ENCODE data around the gene C1QL2. TPM values are rescaled to one million over a fixed set of nuclear protein-coding genes. Genes with fewer than 3 reads are reported as not detected.

The C1QL2 gene
- total RNA-seq, 1 donor from 2014 or later, result not detected

DNA sequence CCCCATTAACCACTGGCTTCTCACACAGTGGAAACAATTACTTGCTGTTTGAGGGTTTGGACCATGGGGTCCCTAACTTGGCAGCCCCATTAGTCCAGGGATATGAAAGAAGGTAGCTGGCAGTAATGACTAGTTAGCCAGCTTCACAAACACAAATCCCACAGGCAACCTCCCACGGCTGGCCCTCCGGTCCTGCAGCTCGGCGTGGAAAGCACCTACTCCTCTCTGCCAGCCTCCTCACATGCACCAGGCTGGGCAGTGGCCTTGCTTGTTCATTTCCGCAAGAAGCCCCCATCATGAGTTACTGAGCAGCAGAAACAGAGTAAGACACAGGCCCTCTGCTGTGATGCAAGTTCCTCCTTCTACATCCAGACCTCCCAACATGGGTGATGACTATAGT lies 13.7 kb downstream of the C1QL2 start:
- no peak for ATAC-seq
- DNase-seq (ENCODE audit: low spot score), result no peak

GRCh38 chr2:119142824-119143223 lies 15.7 kb downstream of the C1QL2 start:
- no peak for ATAC-seq

DNA sequence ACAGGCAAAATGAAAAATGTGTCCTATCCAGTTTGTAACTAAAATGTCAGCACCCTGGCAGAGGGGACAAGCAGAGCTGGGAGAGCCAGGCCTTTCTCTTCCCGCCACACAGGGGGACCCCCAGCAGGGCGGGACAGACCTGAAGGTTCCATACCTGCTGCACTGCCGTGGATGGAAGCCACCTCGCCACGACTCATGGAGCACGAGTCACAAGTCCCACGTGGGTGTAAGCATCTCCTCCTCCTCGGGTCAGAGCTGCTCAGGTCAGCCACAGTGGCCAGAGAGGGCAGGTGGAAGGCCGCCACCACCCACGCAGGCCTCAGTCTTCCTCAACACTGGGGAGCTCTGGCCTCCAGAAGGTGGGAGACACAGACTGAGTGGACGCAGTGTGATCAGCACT lies 21.0 kb downstream of the C1QL2 start:
- ATAC-seq (no peak), DNase-seq (ENCODE audit: low spot score) (no peak)

More at GRCh38 chr2:119142824-119143223, 15.7 kb downstream of the C1QL2 start:
- DNase-seq (ENCODE audit: low spot score), result no peak

DNA sequence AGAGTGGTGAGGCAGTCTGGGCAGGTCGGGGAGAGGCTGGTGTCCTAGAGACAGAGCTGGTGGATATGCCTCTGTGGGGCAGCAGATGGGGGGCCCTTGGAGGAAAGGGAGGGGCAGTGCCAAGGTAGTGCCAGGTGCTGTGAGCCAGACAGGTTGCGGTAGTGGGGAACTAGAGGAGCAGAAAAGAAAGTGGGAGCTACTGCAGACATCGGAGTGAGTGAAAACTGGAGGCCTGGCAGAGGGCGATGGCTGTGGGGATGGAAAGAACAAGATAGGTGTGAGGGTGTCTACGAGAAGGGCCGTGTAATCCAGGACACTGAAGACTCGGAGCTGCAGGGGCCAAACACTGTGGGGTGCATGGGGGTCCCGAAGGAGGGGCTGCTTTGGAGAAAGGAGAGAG lies 21.7 kb downstream of the C1QL2 start:
- DNase-seq (ENCODE audit: low spot score), result no peak
- no peak for ATAC-seq

DNA sequence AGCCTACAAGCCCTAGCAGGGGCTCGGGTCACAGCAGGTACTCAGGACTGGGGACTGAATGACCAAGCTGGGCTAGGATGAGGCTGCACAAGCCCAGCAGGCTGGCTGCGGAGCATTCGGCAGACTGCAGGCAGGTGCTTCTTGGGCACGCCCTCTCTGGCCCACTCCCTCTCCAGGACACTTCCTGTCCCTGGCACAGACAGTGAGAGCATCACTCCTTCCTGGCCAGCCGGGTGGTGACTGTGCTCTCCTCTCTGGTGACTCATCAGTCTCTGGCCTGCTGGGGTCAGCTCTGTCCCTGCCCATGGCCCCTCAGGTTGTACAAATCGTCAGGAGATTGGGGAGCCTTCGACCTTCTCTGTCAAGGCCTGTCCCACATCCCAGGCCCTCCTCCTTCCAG lies 22.5 kb downstream of the C1QL2 start:
- ATAC-seq (no peak), DNase-seq (ENCODE audit: low spot score) (no peak)

GRCh38 chr2:119134775-119135174 lies 23.8 kb downstream of the C1QL2 start:
- DNase-seq (ENCODE audit: low spot score) (no peak), ATAC-seq (no peak)

DNA sequence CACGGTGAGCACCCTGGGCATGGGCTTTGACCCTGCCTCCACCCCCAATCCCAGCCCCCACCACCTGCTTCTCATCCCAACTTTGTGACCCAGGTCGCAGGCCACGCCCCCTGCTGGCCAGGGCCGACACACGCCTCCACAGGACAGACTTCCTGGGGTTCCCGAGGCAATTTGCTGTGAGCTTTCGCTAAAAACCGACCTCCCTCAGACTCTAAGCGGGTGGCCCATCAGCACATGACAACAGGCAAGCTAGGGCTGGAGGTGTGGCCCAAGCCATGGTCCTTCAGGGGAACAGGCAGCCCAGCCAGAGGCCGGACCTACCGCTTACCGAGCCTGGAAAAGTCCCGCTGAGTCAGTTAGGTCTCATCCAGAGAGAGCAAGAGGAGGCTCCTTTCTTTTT lies 31.9 kb downstream of the C1QL2 start:
- peak; percentile 66 for ATAC-seq
- DNase-seq (ENCODE audit: low spot score), result no peak

DNA sequence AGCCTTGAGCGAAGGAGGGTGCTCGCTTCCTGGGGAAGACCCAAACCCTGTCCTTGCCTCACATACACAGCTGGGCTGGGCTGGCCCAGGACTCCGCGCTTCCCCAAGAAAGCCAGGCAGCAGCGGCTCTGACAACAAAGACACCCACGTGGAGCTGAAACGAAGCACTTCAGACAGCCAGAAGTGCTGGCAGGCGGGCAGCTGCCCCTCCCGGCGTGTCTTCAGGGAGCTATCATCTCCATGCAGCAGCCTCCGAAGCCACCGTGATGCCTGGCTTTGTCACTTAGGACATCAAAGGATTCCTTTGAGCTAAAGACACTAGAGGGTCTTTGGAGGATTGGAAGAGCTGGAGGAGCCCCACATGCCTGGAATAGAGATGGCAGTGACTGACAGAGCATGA lies 35.2 kb downstream of the C1QL2 start:
- DNase-seq (ENCODE audit: low spot score), result no peak
- no peak for ATAC-seq

GRCh38 chr2:119122663-119123062 lies 35.9 kb downstream of the C1QL2 start:
- ATAC-seq (no peak), DNase-seq (ENCODE audit: low spot score) (no peak)

- no peak for ATAC-seq
- no peak for DNase-seq (ENCODE audit: low spot score)
Measured at GRCh38 chr2:119119999-119120756, 38.4 kb downstream of the C1QL2 start.

DNA sequence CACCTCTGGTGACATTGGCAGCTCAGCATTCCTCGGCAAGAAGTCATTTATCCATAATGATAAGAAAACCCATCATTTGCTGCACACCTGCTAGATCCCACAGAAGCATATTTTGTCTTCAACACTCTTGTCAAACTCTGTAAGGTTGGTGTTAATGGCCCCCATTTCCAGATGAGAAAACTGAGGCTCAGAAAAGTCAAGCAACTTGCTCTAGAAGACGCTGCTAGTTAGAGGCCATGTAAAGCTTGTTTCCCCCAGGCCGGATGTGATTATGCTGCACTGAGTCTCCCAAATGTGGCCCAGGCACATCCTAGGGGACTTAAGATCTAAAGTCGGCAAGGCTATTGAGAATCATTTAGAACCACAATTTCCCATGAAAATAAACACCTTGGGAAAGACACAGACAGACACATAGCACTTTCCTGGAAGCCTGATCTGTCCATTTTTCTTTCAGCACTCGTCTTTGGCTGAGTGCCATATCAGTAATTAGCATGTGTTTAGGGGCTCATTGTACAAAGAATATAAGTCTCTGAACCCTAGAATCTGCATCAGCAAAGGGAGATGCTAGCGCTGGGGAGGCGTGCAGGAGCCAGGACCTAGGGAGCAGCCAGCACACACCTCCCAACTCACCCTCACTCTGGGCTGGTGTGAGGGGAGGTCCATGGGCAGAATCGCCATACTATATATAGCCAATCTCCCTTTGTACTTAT lies 39.3 kb downstream of the C1QL2 start:
- DNase-seq (ENCODE audit: low spot score) (no peak), ATAC-seq (no peak)

DNA sequence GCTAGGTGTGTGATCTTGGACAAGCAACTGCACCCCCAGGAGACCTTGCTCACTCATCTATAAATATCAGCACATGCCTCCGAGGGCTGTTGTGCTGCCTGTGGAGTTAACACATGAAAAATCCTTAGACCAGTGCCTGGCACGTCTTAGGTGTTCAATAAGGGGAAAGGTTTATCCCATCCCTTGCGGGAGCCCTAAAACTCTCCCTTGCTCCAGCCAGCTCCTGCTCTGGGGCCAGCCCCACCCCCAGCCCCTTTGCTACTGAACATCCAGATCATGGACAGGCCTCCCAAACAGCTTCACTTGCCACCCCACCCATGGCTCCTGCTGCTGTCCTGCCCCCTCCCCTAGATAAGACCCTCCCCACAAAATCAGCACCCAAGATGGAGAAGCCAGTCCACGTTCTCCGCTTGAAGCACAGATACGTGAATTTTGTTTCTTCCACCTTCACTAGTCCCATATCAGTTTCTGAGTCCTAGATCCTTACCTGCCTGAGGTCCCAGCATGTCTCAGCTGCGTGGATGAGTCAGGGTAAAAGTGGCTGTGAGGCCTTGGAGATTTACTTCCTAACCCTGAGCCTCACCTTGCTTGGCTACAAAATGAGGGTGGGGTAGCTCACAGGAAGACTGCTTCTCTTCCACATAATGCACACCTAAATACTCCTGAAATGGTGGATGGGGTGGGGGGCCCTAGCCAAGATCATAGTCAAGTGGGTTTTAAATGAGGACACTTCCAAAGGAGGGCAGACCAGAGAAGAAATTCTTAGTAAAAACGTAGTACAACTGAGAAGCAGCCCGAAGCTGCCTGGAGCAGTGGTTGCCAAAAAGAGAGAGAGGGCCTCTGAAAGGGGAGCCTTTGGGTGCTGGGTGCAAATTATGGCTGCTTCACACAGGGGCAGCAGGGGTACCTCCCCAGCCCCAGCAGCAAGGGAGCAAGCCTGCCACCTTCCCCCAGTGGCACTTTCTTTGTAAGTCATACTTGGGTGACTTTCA lies 40.4 kb downstream of the C1QL2 start:
- DNase-seq (ENCODE audit: low spot score) (no peak), ATAC-seq (no peak)

GRCh38 chr2:119117408-119117807 lies 41.1 kb downstream of the C1QL2 start:
- no peak for ATAC-seq
- DNase-seq (ENCODE audit: low spot score), result no peak

- DNase-seq (ENCODE audit: low spot score) (no peak), ATAC-seq (no peak)
Measured at GRCh38 chr2:119116411-119117295, 41.9 kb downstream of the C1QL2 start.

DNA sequence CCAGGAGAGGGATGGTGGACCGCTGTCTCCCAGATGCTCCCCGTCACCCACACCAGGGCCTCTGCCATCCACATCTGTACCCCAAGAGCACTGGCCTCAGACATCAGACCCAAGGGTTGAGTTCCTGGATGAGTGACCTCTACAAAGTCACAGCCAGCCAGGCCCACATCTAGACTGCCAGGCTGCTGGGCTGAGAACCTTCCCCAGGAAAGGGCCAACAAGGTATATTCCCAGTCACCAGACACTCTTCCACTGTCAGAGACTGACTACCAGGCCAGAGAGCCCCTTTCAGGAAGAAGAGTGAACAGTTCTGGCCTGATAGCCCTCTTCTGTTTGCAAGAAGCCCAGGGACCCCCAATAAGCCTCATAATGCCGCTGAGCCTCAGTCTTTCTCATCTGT lies 44.3 kb downstream of the C1QL2 start:
- DNase-seq (ENCODE audit: low spot score) (no peak), ATAC-seq (no peak)

- DNase-seq (ENCODE audit: low spot score) (no peak), ATAC-seq (no peak)
Measured at GRCh38 chr2:119113489-119113770, 45.1 kb downstream of the C1QL2 start.

GRCh38 chr2:119112770-119113488 lies 45.6 kb downstream of the C1QL2 start:
- DNase-seq (ENCODE audit: low spot score) (no peak), ATAC-seq (no peak)

DNA sequence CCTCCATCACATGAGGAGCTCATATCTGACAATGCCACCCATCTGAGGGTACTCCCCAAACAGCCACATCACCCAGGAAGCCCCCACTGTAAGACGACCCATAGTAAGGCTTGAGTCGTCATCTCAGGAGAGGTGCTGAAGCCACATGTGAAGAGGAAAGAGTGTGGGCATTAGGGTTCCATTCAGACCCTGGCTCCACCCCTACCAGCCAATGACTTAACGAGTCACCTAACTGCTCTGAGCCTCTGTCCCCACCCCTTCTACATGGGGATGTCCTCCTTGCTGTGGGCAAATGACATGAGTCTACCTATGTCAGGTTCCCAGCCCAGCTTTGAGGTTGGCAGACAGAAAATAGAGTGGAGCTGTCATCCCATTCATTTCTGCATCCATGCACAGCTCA lies 46.3 kb downstream of the C1QL2 start:
- DNase-seq (ENCODE audit: low spot score), result no peak
- no peak for ATAC-seq

- DNase-seq (ENCODE audit: low spot score) (no peak), ATAC-seq (no peak)
Measured at GRCh38 chr2:119111115-119111975, 47.2 kb downstream of the C1QL2 start.

All from left lobe of liver (tissue), 2 donors.